SK-N-MC (cell line): ENCODE data around the gene HOXB5.

ENCODE experiments used
- EZH2 ChIP-seq: fragments of 200-600 bp; sonication (generic); IDR thresholded peaks from one replicate; pipeline ENCODE4 v1.6.1; 2017; ENCODE audit warnings: antibody characterized with exemption
- POLR2AphosphoS5 ChIP-seq: IDR thresholded peaks from 2 replicates; pipeline ENCODE4 v1.6.1; 2012; ENCODE audit warnings: mild to moderate bottlenecking, low read depth, low read length, borderline replicate concordance

DNA sequence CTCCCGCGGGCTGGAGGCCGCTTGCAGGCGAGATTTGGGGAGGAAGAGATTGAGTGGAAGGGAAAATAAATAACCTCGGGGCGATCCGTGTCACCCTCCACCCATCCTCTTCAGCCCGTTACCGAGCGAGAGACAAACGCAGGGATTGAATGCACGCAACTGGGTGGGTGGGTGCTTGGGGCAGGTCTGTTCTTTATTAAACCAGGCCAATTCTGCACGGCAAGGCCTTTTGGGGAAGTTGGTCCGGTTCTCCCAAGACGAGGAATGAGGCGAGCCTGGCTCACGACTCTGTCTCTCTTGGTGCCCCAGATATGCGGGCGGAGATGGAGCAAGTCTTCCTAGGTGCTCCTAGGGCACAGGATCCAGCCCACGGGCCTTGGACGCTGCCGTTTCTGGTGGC lies 17.6 kb upstream of the HOXB5 start:
- TF ChIP-seq POLR2AphosphoS5 (no peak; the same call in 1 of the 2 replicates), EZH2 (no peak)
